Measurements from ENCODE around the gene FAM9C. TPM values are rescaled to one million over a fixed set of nuclear protein-coding genes. Genes with fewer than 3 reads are reported as not detected.

The FAM9C gene
- total and polyA plus RNA-seq, 2 donors (not counting 1 experiment from before 2014, with no cell fraction given), result not detected

DNA sequence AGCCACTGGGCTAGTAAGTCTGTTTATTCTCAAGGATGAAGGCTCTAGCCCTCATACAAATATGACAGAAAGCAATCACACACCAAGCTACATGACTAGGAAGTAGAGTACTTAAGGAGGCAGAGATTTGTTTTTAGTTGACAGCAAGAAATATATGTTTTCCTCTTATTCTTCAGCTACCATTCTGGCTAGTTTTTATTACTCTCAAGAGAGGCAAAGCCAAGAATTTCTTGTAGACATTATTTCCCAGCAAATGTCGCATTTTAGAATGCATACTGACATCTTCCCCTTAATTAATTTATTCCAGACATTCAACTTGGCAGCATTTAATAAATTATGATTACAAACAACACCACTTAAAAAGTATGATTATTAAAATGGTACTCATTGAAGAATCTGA is 23.4 kb upstream of the FAM9C start:
- Mint-ChIP-seq H3K4me3 (no peak overlapping the region), H3K4me1 (peaks cover 16% of the 10 kb centered on the region), H3K9me3 (ENCODE audit: insufficient read depth) (peaks cover 2% of the 10 kb centered on the region), H3K27me3 (no peaks in the 10 kb centered on the region), H3K27ac (no peak overlapping the region)
- no peak for ATAC-seq (ENCODE audit: low read depth)
- H3K27ac ChIP-seq (ENCODE audit: low read length in 2 of 2), result no peak overlapping the region
- no peaks in the 10 kb centered on the region for H3K36me3 ChIP-seq (replicated peaks in 1 of 2; ENCODE audit: control extremely low read depth in 1 of 2, control insufficient read depth in 1 of 2, extremely low read depth in 1 of 2, insufficient read depth in 2 of 2, low read length in 1 of 2)
- DNase-seq, result no peak
- peaks cover 4 to 8% (median 5%) of the 10 kb centered on the region in 3 donors for H3K9me3 ChIP-seq (ENCODE audit: control extremely low read depth in 1 of 3, control insufficient read depth in 2 of 3, insufficient read depth in 1 of 3, low read length in 2 of 3)
- no peak overlapping the region for H3K9ac ChIP-seq (ENCODE audit: low read length)
- H3K27me3 ChIP-seq (replicated peaks in 1 of 4; ENCODE audit: control extremely low read depth in 1 of 4, control insufficient read depth in 3 of 4, insufficient read depth in 4 of 4, low read length in 3 of 4), result no peaks in the 10 kb centered on the region
- WGBS (ENCODE audit: insufficient coverage), result no CpG with 5 or more reads among the region's 1 CpG
- H2AFZ ChIP-seq (ENCODE audit: insufficient read depth, low read depth, low read length, poor library complexity, severe bottlenecking), result no peak overlapping the region
- peaks cover under 1 to 2% of the 10 kb centered on the region in 2 donors for H3K4me1 ChIP-seq (ENCODE audit: control insufficient read depth in 2 of 2, insufficient read depth in 2 of 2, low read length in 2 of 2)
- no peak for TF ChIP-seq EZH2 (IDR thresholded peaks at IDR 0.05; ENCODE audit: borderline replicate concordance, insufficient read depth, low read depth, low read length, poor library complexity, severe bottlenecking)
- TF ChIP-seq, protein P1, sequence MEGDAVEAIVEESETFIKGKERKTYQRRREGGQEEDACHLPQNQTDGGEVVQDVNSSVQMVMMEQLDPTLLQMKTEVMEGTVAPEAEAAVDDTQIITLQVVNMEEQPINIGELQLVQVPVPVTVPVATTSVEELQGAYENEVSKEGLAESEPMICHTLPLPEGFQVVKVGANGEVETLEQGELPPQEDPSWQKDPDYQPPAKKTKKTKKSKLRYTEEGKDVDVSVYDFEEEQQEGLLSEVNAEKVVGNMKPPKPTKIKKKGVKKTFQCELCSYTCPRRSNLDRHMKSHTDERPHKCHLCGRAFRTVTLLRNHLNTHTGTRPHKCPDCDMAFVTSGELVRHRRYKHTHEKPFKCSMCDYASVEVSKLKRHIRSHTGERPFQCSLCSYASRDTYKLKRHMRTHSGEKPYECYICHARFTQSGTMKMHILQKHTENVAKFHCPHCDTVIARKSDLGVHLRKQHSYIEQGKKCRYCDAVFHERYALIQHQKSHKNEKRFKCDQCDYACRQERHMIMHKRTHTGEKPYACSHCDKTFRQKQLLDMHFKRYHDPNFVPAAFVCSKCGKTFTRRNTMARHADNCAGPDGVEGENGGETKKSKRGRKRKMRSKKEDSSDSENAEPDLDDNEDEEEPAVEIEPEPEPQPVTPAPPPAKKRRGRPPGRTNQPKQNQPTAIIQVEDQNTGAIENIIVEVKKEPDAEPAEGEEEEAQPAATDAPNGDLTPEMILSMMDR (IDR thresholded peaks at IDR 0.05), result no peak
- no peak overlapping the region for H3K4me3 ChIP-seq (ENCODE audit: control extremely low read depth in 1 of 5, extremely low read depth in 1 of 5, insufficient read depth in 1 of 5, low read depth in 2 of 5, low read length in 4 of 5)
- no peak overlapping the region for H3K4me2 ChIP-seq (replicated peaks; ENCODE audit: low read depth, low read length, poor library complexity, severe bottlenecking)
- intact Hi-C loops (cut with micrococcal nuclease), result no loop called here
- ChIA-PET CTCF (no interaction called here), POLR2A (interaction anchor here (1.1 kb wide), 1 partner anchor 9 kb away, joined by 3 read pairs; no protein-coding TSS in a partner anchor)
- no peaks in the 10 kb centered on the region for H4K20me1 ChIP-seq (ENCODE audit: control insufficient read depth, insufficient read depth, low read length, poor library complexity, severe bottlenecking)
- no peaks in the 10 kb centered on the region for H3K79me2 ChIP-seq (ENCODE audit: control insufficient read depth, insufficient read depth, low read length)

DNA sequence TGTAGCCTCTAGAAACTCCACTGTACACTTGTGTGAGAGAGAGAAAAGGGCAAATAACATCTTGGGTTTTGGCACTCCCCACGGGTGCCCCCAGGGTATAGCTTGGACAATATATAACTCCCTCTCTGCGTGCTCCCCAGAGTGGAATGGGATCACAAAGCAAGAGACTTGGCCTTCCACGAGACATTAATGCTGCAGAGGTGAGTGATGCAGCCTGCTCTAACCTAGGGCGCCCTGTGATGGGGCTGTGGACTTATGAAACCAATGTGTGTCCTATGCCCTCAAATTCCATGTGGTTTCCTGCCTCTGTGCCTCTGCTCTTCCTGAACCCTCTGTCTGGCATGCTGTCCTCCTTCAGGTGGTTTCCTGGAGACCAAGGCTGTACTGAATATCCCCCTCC is 22.0 kb upstream of the FAM9C start:
- CTCF ChIA-PET, result no interaction called here
- Histone ChIP-seq H3K36me3 (replicated peaks in 1 of 2; ENCODE audit: control extremely low read depth in 1 of 2, control insufficient read depth in 1 of 2, extremely low read depth in 1 of 2, insufficient read depth in 2 of 2, low read length in 1 of 2) (no peaks in the 10 kb centered on the region), H4K20me1 (ENCODE audit: control insufficient read depth, insufficient read depth, low read length, poor library complexity, severe bottlenecking) (no peaks in the 10 kb centered on the region), H3K27me3 (replicated peaks in 1 of 4; ENCODE audit: control extremely low read depth in 1 of 4, control insufficient read depth in 3 of 4, insufficient read depth in 4 of 4, low read length in 3 of 4) (no peaks in the 10 kb centered on the region), H3K4me2 (replicated peaks; ENCODE audit: low read depth, low read length, poor library complexity, severe bottlenecking) (no peak overlapping the region), H3K79me2 (ENCODE audit: control insufficient read depth, insufficient read depth, low read length) (no peaks in the 10 kb centered on the region), H2AFZ (ENCODE audit: insufficient read depth, low read depth, low read length, poor library complexity, severe bottlenecking) (no peak overlapping the region), H3K27ac (ENCODE audit: low read length in 2 of 2) (no peak overlapping the region), H3K4me3 (ENCODE audit: control extremely low read depth in 1 of 5, extremely low read depth in 1 of 5, insufficient read depth in 1 of 5, low read depth in 2 of 5, low read length in 4 of 5) (no peak overlapping the region), H3K9ac (ENCODE audit: low read length) (no peak overlapping the region), H3K9me3 (ENCODE audit: control extremely low read depth in 1 of 3, control insufficient read depth in 2 of 3, insufficient read depth in 1 of 3, low read length in 2 of 3) (peaks cover 4 to 16% (median 5%) of the 10 kb centered on the region in 3 donors), H3K4me1 (ENCODE audit: control insufficient read depth in 2 of 2, insufficient read depth in 2 of 2, low read length in 2 of 2) (peaks cover 0 to 2% of the 10 kb centered on the region in 2 donors)
- no peak for TF ChIP-seq EZH2 (IDR thresholded peaks at IDR 0.05; ENCODE audit: borderline replicate concordance, insufficient read depth, low read depth, low read length, poor library complexity, severe bottlenecking)
- TF ChIP-seq, protein P1 (IDR thresholded peaks at IDR 0.05), result no peak
- ATAC-seq (ENCODE audit: low read depth) (no peak), DNase-seq (no peak)
- Mint-ChIP-seq H3K27me3 (no peaks in the 10 kb centered on the region), H3K4me1 (peaks cover 16% of the 10 kb centered on the region), H3K27ac (no peak overlapping the region), H3K4me3 (no peak overlapping the region), H3K9me3 (ENCODE audit: insufficient read depth) (peaks cover 2% of the 10 kb centered on the region)
- intact Hi-C loops (cut with micrococcal nuclease), result no loop called here
- WGBS (ENCODE audit: insufficient coverage), result 100% methylated on average over 1 of the region's 4 CpGs
- POLR2A ChIA-PET, result no interaction called here

All from B cell (primary cell).